Measurements from ENCODE around the gene RAB6B.

The RAB6B gene

DNA sequence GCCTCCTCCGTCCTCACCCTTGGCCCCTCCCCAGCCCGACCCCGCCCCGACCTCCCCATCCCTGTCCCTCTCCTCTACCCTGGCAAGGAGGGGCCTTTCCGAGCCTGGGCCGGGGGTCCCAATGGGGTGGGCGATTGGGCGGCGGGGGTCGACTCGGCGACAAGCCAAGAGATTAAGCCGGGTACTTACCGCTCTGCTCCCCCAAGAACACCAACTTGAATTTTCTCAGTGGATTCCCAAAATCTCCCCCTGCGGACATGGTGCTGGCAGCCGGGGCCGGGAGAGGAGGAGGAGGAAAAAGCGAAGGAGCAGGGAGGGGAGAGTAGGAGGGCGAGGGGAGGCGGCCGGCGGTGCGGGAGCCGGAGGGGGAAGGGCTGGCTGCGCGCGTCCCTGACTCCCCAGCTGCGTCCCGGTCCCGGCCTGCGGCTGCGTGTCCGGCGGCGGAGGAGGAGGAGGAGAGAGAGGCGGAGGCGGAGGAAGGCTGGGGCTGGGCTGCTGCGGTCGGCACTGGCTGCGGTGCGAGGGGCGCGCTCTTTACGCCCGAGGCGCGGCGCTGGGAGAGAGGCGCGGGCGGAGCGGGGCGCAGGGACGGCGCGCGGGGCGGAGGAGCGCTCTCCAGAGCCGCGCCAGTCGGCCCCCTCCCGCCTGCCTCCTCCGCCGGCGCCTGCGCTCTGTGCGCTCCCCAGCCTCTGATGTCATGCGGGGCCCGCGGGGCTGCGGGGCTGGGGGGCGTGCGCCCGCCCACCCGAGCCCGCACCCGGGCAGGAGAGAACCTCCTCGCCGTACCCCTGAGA, at the start of gene RAB6B:
Gene RAB6B (minus strand): TSS at position 675 of the 794 bp plus-strand sequence. CDS start 416 bp downstream, at position 259.
- no peak for DNase-seq (ENCODE audit: low read depth)

DNA sequence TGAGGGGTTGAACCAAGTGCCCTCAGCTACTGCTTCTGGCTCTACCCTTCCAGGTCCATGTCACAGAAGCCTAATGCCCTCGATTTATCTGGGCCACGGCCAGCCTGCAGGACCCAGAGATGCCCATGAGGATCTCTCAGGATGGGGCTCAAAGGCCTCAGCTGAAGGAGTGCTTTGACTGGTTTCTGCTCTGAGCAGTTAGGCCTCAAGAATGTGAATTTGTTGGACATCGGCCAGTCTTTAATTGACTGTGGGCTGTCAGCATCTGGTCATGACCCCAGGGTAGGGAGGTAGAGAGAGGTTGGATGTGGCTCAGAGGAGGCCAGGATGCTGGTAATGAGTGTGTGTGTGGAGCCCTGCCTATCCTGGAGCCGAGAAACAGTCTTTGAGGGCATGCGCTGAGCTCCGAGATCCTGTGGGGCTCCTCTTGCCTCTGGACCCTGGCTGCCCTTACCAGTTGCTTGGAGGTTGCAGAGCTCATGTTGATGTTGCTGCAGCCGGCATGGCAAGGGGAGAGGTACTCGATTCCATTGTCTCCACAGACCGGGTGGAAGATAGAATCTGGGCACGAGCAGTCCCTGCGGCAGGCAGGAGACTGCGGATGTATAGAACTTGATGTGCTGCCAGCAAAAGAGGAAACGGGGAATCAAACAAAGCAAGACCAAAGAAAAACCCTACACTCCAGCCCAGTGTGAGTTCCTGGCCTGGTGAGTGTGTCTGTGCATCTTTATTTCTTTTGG, 49.1 kb upstream of the RAB6B start:
- DNase-seq (ENCODE audit: low read depth) = no peak

DNA sequence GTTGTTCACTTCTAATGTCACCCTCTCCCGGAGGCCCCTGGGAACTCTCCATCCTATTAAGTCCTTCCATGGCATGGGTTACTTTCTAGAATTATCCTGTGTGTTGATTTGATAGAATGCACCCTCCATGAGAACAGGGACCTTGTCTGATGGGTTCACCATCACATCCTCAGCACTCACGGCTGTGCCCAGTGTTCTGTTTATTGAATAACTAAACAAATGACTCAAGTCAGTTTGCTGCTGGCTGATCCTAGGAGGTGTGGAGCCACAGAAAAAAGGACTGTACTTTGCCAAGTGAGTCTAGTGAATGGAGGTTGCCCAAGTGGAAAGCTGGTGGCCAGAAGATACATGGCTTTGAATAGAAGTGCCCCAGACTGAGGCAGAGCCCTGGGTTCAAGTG, 48.5 kb upstream of the RAB6B start:
- DNase-seq (ENCODE audit: low read depth) = no peak

DNA sequence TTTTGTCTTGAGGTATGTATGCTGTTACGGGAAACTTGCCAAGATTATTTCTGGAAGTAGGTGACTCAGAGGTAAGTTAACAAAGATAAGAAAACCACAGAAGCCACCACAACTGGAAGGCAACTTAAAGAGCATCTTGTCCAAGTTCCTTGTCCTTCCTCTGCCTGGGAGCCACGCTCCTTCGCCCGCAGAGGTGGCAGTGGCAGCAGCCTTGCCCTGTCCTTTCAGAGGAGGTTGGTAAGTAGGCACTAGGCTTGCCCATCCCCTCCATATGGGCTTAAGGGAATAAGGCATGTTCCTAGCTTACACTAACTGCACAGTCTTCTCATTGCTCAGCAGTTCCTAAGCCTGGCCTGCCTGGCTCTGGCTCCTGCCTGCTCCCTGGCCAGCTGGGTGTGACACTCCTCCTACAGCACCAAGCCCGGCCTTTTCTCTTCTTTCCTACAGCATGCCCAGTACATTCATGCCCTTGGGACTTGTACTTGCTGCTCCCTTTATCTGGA, 48.0 kb upstream of the RAB6B start:
- DNase-seq (ENCODE audit: low read depth) = no peak

DNA sequence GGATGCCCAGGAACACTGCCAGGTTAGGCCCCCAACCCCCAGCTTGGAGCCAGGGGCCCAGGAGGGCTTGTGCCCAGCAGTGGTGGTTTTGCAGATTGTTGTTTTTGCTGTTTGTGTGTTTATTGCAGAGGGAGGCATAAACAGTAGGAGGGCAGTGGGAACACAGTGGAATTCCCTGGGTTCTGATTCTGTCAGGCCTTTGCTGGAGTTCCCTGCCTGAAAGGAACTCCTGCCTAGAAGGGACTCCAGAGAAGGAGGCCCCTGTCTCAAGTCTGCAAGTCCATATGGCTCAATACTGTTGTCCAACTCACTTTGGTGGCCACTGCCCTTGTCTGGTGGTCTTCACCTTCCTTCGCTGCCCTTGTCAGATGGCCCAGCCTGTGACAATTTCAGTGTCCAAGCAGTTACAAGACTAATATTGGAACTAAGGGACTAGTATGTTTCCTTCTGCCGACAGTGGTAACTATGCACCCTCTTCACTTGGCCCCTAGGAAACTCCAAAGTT, 47.4 kb upstream of the RAB6B start:
- DNase-seq (ENCODE audit: low read depth) = no peak

DNA sequence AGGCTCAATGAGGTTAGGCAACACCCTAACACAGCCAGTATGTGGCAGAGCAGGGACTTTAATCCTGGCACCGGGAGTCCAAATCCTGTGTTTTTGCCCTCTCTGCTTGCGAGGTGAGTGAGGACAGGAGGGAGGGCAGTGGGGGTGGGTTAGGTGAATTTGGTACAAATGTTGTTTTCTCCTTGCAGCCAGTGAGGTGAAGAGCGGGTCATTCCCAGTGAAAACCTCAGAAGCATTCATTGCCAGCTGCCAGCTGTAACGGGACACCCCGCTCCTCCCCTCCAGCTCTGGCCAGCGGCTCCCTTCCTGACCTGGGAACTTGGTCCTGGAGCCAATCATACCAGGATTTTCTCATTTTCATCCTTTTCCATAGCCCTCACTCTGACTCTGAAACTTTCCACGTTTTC, 45.7 kb upstream of the RAB6B start:
- no peak for DNase-seq (ENCODE audit: low read depth)

DNA sequence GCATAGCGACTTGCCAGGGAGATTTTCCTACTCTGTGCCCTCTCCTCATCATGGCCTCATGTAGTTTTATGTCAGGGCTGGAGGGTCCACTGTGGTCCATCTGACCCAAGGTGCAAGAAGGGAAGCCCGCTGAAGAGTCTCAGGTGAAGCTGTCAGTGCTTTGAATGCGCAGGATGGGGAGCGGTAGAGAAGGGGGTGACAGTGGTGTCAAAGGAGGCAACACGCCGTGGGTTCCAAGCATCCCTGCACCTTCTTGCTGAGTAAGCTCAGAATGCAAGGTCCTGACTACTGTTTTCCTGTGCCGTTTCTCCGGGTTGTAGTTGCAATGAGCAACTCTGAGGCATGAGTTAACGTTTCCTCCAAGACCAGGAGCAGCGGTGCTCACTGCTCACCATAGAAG, 44.9 kb upstream of the RAB6B start:
- no peak for DNase-seq (ENCODE audit: low read depth)

DNA sequence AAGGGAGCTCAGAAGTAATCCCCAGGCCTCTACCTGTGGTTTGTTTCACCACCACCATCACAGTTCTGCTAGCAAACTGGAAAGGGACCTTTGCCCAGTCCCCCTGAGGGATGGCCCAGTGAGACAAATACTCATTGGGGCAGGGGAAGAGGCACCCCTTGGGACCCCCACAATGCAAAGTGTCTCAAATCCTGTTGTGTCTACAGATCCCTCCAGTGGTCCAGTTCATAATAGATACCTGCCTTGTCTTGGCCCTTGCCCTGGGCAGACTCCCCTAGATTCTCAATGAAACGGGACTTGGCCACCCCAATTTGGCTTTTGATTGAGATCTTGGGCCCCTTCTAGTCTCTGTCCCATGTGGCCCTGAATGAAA, 43.8 kb upstream of the RAB6B start:
- DNase-seq (ENCODE audit: low read depth) = no peak

DNA sequence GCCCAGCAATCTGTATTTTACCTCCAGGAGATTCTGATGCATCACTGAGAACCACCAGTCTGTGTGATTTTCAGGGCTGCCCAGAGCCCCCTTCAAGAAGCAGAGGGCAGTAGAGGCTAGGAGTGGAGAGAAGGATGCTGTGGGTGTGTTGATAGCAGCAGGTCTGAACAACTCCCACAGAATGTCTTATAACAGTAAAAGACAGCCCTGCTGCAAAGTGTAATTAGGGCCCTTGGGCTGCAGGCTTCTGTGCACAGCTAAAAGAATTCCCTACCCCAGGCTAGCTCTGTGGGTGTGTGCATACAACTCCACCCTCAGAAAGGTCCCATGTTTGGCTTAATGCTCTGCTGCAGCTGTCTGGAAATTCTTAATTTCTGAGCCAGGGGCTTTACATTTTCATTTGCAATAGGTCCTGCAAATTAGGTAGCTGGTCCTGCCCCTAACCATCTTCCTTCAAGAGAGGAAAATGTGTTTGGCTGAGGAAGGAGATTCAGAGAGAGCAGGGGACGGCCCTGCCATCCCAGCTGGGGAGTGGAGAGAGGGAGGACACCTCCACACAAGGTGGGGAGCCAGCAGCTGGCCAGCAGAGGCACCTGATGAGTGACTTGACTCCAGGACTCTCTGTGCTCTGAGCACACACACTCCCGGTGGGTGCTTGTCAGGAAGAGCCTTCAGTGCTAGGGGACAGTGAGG, 43.2 kb upstream of the RAB6B start:
- no peak for DNase-seq (ENCODE audit: low read depth)

DNA sequence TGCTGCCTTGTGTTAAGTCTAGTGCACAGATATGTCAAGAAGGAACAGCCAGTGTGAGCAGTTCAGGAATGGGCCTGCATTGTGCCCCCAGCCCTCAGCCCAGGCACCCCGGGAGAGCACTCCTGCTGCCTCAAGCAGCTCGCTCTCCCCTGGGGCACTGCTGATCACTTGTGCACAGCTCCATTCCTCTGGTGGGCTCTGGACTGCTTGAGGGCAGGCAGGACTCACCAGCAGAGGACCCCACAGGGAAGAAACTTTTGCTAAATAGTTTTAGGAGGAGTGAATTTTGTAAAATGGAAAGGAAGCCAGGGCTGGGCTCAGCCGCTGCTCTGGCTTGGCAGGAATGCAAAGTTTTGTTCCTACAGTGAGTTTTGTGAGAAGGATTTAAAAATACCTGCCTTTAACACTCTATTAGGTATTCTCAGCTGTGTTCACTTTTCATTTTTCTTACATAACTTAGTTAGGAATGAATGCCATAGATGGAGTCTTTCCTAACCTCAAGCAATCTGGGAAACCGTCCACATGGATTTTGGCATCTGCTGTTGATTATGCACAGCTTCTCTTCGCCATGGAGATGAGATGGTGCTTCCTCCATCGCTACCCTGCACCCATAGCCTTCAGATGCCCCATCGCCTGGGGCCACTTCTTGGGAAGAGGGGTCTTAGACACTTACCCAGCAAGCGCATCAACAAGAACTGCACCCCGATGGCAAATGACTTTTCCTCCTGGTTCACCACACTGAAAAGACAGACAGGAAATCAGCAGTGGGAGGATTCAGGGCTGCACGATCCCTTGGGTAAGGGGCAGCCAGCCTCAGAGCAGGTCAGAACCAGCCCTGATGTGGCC, 42.3 kb upstream of the RAB6B start:
- DNase-seq (ENCODE audit: low read depth) = no peak

DNA sequence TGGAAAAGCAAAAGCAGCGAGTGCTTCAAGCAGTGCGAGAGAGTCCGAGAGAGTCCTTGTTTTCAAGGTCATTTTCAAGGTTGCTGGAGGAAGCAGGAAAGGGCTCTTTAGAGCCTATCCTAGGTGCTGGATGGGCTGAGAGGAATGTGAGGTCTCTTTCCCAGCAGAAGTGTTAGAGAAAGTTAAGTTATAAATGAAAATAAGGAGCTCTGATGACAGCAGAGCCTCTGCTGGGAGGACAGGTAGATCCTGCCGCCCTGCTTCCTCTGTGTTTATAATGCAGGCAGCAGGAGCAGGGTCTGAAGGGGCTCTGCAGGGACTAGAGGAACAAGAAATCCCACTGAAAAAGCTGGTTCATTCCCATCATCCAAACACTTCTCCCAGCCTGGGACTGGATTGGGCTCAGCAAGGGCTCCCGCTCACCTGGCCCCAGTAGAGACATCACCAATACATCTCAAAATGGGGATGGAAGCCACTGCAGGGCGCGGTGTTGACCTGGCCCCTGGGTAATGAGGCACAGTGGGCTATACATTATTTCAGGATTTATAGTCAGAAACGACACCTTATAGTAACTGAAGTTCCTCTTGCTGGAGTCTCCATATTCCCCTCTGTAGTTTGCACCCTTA, 41.5 kb upstream of the RAB6B start:
- no peak for DNase-seq (ENCODE audit: low read depth)

DNA sequence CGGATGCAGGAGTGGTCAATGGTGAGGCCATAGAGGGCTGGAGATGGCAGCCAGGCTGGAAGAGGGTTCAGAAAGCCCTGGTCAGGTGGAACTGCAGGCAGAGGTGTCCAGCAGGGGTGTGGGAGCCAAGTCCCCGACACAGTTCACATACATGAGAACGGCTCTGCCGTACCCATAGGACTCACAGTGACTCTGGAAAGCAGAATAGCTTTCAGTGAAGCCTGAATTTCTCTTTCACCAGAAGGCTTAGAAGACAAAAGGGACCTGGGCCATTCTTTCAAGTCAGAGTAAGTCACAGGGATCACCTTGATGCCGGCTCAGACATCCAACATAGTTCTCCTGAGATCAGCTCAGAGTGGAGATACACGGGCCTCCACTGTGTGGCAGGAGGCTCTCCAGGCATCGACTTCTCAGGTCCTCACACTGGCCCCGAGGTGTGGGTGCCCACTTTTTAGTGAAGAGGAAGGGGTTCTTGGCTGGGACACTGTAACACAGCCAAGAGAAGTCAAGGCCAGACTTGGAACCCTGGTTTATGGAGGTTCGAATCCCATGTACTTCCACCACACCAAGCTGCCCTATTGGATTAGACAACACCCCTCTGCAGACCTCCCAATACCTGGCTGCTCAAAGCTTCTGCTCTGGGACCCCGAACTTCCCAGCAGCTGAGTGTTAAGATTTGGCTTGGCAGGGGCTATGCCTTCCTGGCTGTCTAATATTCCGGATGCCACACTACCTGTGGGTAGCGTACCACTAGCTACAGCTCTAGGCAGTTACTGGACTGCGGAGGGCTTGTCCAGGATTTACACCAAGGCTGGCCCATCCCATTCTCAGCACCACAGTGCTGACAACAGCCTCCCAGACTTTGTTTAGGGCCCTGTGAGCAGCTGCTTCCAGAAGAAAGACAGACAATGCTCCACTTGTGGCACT, 40.4 kb upstream of the RAB6B start:
- DNase-seq (ENCODE audit: low read depth) = no peak

DNA sequence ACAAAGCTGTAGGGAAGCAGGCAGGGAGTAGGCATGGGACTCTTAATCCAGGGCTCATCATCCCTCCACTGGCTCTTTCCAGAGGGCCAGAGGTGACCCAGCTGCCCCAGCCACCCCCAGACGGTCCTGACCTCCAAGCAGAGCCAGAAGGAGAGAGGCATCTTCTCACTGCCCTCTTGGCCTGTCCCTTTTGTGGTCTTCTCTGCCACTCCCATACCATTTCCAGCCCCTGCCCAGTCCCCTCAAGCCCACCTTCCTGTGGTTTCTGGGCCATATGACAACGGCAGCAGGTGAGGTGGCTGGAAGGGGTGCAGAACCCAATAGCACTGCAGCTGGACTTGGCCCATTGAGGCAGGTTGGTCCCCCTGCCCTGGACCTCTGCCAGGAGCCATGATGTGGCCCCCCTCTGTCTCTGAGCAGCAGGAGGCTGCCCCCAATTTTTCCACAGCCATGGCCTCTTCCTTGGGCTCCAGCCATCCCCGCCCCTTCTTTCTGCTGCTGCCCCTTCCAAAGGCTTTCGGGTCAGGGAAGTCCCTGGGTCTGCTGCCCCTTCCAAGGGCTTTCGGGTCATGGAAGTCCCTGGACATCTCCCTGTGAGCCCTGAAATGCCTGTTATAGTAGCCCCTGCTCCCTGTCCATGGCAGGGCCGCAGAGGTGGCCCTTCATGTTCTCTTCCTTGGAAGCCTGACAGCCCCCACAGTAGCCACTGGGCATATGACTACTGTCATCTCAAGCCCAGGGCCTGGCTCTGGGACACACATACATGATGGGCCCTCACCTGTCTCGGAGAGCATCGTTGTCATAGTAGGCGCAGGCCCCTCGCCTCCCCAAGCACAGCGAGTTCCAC, 39.5 kb upstream of the RAB6B start:
- DNase-seq (ENCODE audit: low read depth) = no peak

DNA sequence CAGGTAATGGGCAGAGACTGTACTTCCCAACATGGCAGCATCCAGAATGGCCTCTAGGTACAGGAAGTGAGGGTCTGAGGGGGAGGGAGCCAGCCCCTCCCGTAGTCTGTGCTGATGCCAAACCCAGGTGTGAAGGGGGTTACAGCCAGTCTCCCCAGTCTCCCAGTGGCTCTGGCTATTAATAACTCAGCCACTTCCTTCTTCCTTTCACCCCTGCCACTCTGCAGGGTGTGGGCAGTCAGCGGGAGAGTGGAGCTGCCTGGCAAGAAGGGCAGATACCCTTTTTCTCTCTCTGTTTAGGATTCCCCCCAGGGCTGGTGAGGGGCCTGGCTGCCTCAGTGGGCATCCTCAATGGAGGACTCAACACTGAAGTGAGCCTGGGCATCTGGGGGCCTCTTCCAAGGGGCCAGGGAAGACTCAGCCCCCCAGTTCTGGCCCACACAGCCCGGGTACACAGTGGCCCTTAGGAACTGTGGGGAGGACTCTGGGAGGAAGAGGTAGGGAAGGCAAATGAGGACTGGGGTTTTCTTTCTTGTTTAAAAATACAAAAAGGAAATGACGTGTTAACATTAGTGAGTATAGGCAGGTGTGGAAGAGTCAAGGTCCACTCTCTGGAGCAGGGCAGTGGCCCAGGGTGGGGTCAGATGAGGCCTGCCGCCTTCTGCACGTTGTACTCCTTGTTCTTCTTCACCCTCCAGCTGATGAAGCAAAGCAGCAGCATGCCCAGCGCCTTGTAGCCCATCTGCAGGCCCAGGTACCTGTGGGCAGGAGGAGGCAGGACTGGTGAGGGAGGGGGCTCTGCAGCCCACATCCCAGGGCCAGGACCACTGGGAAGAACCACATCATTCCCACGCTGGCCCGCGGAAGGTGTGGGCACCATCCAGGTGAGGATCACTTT, 38.6 kb upstream of the RAB6B start:
- DNase-seq (ENCODE audit: low read depth) = no peak

DNA sequence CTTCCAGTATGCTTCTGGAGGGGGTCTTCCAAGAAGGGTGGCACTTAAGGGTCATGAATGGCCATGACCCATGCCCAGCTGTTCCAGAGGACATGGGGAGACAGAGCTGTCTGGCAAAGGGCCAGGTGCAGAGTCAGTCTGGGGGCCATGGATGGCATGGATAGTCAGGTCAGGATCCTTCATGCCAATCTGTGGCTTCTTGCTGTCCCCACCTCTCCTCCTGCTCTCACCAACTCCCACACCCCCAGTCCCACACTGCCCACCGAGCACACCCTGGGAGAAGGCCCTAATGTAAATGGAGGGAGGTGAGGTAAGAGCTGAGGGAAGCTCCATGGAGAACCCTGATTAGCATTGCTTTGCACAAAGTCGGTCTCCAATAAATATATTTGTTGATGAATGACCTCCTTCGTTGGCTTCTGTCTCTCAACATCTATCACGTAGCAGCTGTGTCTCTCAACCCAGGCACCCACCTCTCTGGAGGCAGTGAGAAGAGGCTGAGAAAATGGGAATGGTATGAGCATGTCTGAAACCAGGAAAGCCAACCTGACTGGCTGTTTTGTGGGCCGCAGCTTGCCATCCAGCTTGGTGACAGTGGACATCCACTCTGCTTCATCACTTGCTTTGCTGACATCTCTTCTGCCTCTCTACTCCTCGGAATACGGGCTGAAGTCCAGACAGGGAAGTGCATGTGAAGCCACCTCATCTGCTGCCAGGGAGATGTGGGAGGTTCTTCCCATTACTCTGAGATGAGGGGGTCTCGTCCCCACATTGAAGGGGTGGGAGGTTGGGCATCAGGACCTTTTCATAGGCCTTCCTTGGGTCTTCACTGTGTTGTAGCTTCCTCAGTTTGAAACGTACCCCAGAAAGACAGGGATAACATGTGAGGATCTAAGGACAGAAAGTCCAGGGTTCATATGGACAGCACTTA, 37.7 kb upstream of the RAB6B start:
- no peak for DNase-seq (ENCODE audit: low read depth)

DNA sequence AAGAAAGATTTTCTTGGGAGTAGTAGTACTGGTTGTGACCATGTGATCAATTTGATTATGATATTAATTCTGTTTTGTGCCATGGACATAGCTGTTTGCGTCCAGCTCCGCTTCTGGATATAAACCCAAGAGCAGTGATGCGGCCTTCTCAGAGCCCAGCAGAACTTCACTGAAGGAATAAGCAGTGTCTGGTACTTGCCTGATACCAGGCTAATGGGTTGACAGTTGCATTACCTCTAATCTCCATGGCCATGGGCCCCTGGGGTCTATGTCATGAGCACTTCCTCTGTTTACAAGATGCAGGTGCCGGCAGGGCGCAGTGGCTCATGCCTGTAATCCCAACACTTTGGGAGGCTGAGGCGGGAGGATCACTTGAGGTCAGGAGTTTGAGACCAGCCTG, 36.3 kb upstream of the RAB6B start:
- DNase-seq (ENCODE audit: low read depth) = no peak

DNA sequence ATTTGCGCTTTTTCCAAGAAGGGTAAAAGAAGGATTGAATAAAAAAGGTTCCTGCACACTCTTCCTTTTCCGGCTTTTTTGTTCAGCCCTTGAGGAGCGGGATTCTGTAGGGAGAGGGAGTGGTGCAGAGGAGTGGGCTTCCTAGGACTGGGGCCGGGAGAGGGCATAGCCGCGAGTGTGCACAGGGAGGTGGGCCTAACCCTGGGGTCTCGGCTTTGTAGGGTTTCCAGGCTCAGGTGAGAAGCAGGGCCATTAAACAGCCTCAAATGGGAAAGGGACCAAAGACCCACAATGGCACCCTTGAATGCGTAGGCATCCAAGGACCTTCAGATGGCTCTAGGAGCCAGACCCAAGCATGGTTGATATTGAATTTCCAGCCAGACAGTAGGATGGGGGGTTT, 35.4 kb upstream of the RAB6B start:
- no peak for DNase-seq (ENCODE audit: low read depth)

Data from stimulated activated CD8-positive, alpha-beta memory T cell treated with anti-CD3 and anti-CD28 coated beads, Interleukin-7, amount 100 ng/mL, for 24 hours (primary cell).